Activated CD4-positive, alpha-beta T cell treated with anti-CD3 and anti-CD28 coated beads, Interleukin-10, Interleukin-2, amounts not matched to agents 100 ng/mL and 50 ng/mL, durations not matched to agents 16 hours and 8 hours (primary cell): ENCODE measurements around the gene SNAI1.
"Not testable (repeated sequence)": the region's sequence is repeated elsewhere in the genome, so short reads cannot be mapped to it uniquely, and the experiment has no call there.

Experiments
- DNase-seq: peaks from one replicate; pipeline ENCODE4 v3.0.0-alpha.2; 2020

The SNAI1 gene

GRCh38 chr20:49987015-49987867 is 4.5 kb downstream of the SNAI1 start:
- DNase-seq, result no peak

GRCh38 chr20:49987868-49988690 is 5.3 kb downstream of the SNAI1 start:
- DNase-seq, result no peak

- DNase-seq, result no peak
Observed at GRCh38 chr20:49989234-49990065, 6.7 kb downstream of the SNAI1 start.

- no peak for DNase-seq
Observed at GRCh38 chr20:49990271-49990720, 7.5 kb downstream of the SNAI1 start.

- DNase-seq, result no peak
Observed at GRCh38 chr20:49993301-49993751, 10.5 kb downstream of the SNAI1 start.

- no peak for DNase-seq
Observed at GRCh38 chr20:49995586-49995985, 12.8 kb downstream of the SNAI1 start.

- DNase-seq, result not testable (repeated sequence)
Observed at GRCh38 chr20:49998478-49999188, 15.9 kb downstream of the SNAI1 start.

GRCh38 chr20:49999329-49999728 is 16.5 kb downstream of the SNAI1 start:
- DNase-seq, result peak; percentile 32

GRCh38 chr20:50000548-50001222 is 17.9 kb downstream of the SNAI1 start:
- not testable (repeated sequence) for DNase-seq

- no peak for DNase-seq
Observed at GRCh38 chr20:50001784-50002311, 19.1 kb downstream of the SNAI1 start.

GRCh38 chr20:50003253-50003656 is 20.5 kb downstream of the SNAI1 start:
- peak; percentile 18 for DNase-seq

- no peak for DNase-seq
Observed at GRCh38 chr20:50004229-50004628, 21.4 kb downstream of the SNAI1 start.

GRCh38 chr20:50005471-50005981 is 22.7 kb downstream of the SNAI1 start:
- DNase-seq, result no peak

- DNase-seq, result no peak
Observed at GRCh38 chr20:50007369-50007768, 24.6 kb downstream of the SNAI1 start.

- no peak for DNase-seq
Observed at GRCh38 chr20:50008007-50008406, 25.2 kb downstream of the SNAI1 start.

- no peak for DNase-seq
Observed at GRCh38 chr20:50009521-50010454, 27.0 kb downstream of the SNAI1 start.

GRCh38 chr20:50011597-50011996 is 28.8 kb downstream of the SNAI1 start:
- not testable (repeated sequence) for DNase-seq

- no peak for DNase-seq
Observed at GRCh38 chr20:50012282-50013263, 29.8 kb downstream of the SNAI1 start.

- DNase-seq, result no peak
Observed at GRCh38 chr20:50013976-50014375, 31.2 kb downstream of the SNAI1 start.
